ENCODE data around the gene FATE1.

The FATE1 gene

DNA sequence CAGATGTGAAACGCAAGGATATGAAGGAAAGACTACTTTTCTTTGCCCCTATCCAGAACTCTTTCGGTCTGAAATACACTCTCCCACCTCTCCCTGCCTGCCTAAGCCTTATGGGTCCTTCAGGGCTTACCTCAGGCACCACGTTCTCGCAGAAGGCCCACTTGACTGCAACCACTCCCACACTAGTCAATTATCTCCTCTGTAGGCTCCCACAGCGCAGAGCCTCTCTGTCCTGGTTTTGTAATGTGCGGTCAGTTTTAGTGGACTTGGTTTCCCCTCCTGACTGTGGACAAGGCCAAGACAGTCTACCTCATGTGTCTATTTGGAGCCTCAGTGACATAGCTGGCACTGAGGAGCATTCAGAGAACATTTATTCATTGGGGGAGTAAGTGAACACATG is 29.8 kb downstream of the FATE1 start:
- DNase-seq, result no peak

DNA sequence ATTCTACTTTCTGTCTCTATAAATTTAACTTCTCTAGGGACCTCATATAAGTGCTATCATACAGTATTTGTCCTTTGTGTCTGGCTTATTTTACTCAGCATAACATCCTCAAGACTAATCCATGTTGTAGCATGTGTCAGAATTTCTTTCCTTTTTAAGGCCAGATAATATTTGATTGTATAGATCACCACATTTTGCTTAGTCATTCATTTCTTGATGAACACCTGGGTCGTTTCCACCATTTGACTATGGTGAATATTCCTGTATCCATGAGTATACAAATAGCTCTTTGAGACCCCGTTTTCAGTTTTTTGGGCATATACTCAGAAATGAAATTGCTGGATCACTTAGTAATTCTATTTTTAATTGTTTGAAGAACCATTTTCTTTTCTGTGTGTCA is 30.7 kb downstream of the FATE1 start:
- no peak for DNase-seq

DNA sequence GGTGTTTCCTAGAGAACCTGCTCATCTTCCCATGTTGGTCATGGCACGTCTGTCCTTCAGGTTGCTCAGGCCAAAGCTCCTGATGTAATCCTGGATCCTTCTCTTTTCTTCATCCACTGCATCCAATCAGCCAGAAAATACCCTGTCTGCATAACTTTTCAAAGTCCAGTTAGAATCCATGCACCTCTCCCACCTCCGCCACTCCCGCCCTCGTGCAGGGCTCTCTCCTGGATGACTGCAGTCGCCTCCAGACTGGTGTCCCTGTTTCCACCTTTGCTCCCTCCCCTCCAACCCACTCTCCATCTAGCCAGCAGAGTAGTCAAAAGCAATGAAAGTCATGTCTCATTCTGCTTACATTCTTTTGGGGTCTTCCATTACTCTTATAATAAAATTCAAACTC is 34.7 kb downstream of the FATE1 start:
- DNase-seq, result no peak

GRCh38 chrX:151752847-151753246 is 37.0 kb downstream of the FATE1 start:
- no peak for DNase-seq

GRCh38 chrX:151753313-151754046 is 37.6 kb downstream of the FATE1 start:
- no peak for DNase-seq

GRCh38 chrX:151754047-151754429 is 38.2 kb downstream of the FATE1 start:
- no peak for DNase-seq

- DNase-seq, result no peak
These were observed 38.9 kb downstream of the FATE1 start for GRCh38 chrX:151754641-151755215.

DNA sequence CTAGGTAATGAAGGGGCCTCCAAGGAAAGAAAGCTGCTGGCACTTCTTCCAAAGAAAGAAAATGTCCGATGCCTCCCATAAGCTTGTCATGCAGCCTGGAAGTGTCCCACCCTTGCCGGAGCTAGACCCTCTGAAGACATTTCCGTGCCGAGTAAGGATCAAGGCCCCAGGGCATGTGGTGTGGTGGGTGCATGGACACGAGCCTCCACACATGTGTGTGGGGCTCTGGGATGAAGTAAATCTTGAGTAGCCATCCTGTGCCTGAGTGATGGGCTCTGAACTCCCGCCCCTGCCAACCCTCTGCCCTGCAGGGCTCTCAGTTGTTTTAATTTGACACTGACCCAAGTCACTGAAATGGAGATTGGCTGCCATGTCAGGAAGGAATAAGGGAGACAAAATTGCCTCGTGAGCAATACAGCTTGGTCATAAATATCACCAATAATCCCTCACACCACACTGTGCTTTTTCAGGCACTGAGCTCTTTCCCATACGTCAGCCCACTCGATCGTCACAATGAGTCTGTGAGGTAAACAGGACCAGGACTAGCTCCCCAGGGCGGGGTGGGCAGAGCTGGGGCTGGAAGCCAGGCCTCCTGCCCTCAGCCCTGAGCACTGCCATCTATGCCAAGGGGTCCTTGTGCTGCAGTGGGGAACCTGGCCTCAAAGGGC is 43.3 kb downstream of the FATE1 start:
- DNase-seq, result no peak

- DNase-seq, result no peak
These were observed 47.0 kb downstream of the FATE1 start for GRCh38 chrX:151762802-151763201.

DNA sequence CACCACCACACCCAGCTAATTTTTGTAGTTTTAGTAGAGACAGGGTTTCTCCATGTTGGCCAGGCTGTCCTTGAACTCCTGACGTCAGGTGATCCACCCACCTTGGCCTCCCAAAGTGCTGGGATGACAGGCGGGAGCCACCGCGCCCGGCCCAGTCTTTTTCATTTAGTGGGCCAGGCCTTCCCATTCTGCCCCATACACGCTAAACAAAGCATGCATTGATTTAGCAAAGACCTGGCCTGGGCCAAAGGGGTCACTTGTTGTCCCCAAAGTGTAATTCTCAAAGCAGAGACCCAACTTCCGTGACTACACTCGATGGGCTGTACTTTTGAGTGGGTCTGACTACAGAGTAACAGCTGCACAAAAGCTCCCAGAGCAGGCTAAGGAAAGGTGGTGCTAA is 47.9 kb downstream of the FATE1 start:
- no peak for DNase-seq

GRCh38 chrX:151765026-151765425 is 49.2 kb downstream of the FATE1 start:
- no peak for DNase-seq

GRCh38 chrX:151771726-151772125 is 55.9 kb downstream of the FATE1 start:
- DNase-seq, result no peak
